ENCODE data around the gene MAPRE2.
A peak's percentile ranks its signal among the peaks of the same experiment; 100 is the strongest.

MAPRE2 gene

GRCh38 chr18:35030277-35030989, 10.8 kb upstream of the MAPRE2 start:
- Histone ChIP-seq H3K27me3 (ENCODE audit: insufficient read depth, poor library complexity, severe bottlenecking) (no peaks in the 10 kb centered on the region), H3K4me1 (ENCODE audit: insufficient read depth, poor library complexity, severe bottlenecking) (no peaks in the 10 kb centered on the region), H3K27ac (ENCODE audit: poor library complexity, severe bottlenecking) (no peak overlapping the region), H3K4me3 (ENCODE audit: severe bottlenecking) (no peak overlapping the region), H3K9me3 (ENCODE audit: severe bottlenecking) (no peaks in the 10 kb centered on the region), H3K36me3 (ENCODE audit: low read depth) (no peaks in the 10 kb centered on the region)
- no peak for TF ChIP-seq CTCF (IDR thresholded peaks at IDR 0.05; ENCODE audit: poor library complexity, severe bottlenecking)
- no peak for DNase-seq (ENCODE audit: low spot score)
- no peak for ATAC-seq (ENCODE audit: low read depth)

- Histone ChIP-seq H3K27me3 (ENCODE audit: insufficient read depth, poor library complexity, severe bottlenecking) (no peaks in the 10 kb centered on the region), H3K4me1 (ENCODE audit: insufficient read depth, poor library complexity, severe bottlenecking) (no peaks in the 10 kb centered on the region), H3K4me3 (ENCODE audit: severe bottlenecking) (no peak overlapping the region), H3K27ac (ENCODE audit: poor library complexity, severe bottlenecking) (no peak overlapping the region), H3K9me3 (ENCODE audit: severe bottlenecking) (no peaks in the 10 kb centered on the region), H3K36me3 (ENCODE audit: low read depth) (no peaks in the 10 kb centered on the region)
- TF ChIP-seq CTCF (IDR thresholded peaks at IDR 0.05; ENCODE audit: poor library complexity, severe bottlenecking), result no peak
- ATAC-seq (ENCODE audit: low read depth), result no peak
- no peak for DNase-seq (ENCODE audit: low spot score)
Measured at GRCh38 chr18:35032113-35032512, 9.1 kb upstream of the MAPRE2 start.

GRCh38 chr18:35038029-35038428, 3.2 kb upstream of the MAPRE2 start:
- no peak for TF ChIP-seq CTCF (IDR thresholded peaks at IDR 0.05; ENCODE audit: poor library complexity, severe bottlenecking)
- no peak overlapping the region for H3K4me3 ChIP-seq (ENCODE audit: severe bottlenecking)
- H3K36me3 ChIP-seq (ENCODE audit: low read depth), result no peaks in the 10 kb centered on the region
- no peak for ATAC-seq (ENCODE audit: low read depth)
- no peak overlapping the region for H3K27ac ChIP-seq (ENCODE audit: poor library complexity, severe bottlenecking)
- H3K4me1 ChIP-seq (ENCODE audit: insufficient read depth, poor library complexity, severe bottlenecking), result peaks cover 5% of the 10 kb centered on the region
- H3K27me3 ChIP-seq (ENCODE audit: insufficient read depth, poor library complexity, severe bottlenecking), result no peaks in the 10 kb centered on the region
- H3K9me3 ChIP-seq (ENCODE audit: severe bottlenecking), result no peaks in the 10 kb centered on the region
- no peak for DNase-seq (ENCODE audit: low spot score)

GRCh38 chr18:35038881-35039491, 2.2 kb upstream of the MAPRE2 start:
- H3K27me3 ChIP-seq (ENCODE audit: insufficient read depth, poor library complexity, severe bottlenecking), result no peaks in the 10 kb centered on the region
- no peak for TF ChIP-seq CTCF (IDR thresholded peaks at IDR 0.05; ENCODE audit: poor library complexity, severe bottlenecking)
- DNase-seq (ENCODE audit: low spot score), result no peak
- H3K4me1 ChIP-seq (ENCODE audit: insufficient read depth, poor library complexity, severe bottlenecking), result peaks cover 5% of the 10 kb centered on the region
- H3K9me3 ChIP-seq (ENCODE audit: severe bottlenecking), result no peaks in the 10 kb centered on the region
- H3K4me3 ChIP-seq (ENCODE audit: severe bottlenecking), result no peak overlapping the region
- no peak for ATAC-seq (ENCODE audit: low read depth)
- no peak overlapping the region for H3K27ac ChIP-seq (ENCODE audit: poor library complexity, severe bottlenecking)
- no peaks in the 10 kb centered on the region for H3K36me3 ChIP-seq (ENCODE audit: low read depth)

- Histone ChIP-seq H3K9me3 (ENCODE audit: severe bottlenecking) (no peaks in the 10 kb centered on the region), H3K27me3 (ENCODE audit: insufficient read depth, poor library complexity, severe bottlenecking) (no peaks in the 10 kb centered on the region), H3K4me1 (ENCODE audit: insufficient read depth, poor library complexity, severe bottlenecking) (peaks cover 5% of the 10 kb centered on the region), H3K36me3 (ENCODE audit: low read depth) (no peaks in the 10 kb centered on the region), H3K27ac (ENCODE audit: poor library complexity, severe bottlenecking) (no peak overlapping the region), H3K4me3 (ENCODE audit: severe bottlenecking) (peak overlapping the region; percentile 49)
- DNase-seq (ENCODE audit: low spot score) (no peak), ATAC-seq (ENCODE audit: low read depth) (no peak)
- no peak for TF ChIP-seq CTCF (IDR thresholded peaks at IDR 0.05; ENCODE audit: poor library complexity, severe bottlenecking)
Measured at GRCh38 chr18:35040638-35040987, 600 bp upstream of the MAPRE2 start.

Data from RWPE2 (cell line).